ENCODE measurements around the gene LVRN. TPM values are rescaled to one million over a fixed set of nuclear protein-coding genes. Genes with fewer than 3 reads are reported as not detected.

LVRN gene
- total and polyA plus RNA-seq, 2 of the 4 experiments (the other 2 are of a cell fraction): 0.10 to 0.18 TPM

DNA sequence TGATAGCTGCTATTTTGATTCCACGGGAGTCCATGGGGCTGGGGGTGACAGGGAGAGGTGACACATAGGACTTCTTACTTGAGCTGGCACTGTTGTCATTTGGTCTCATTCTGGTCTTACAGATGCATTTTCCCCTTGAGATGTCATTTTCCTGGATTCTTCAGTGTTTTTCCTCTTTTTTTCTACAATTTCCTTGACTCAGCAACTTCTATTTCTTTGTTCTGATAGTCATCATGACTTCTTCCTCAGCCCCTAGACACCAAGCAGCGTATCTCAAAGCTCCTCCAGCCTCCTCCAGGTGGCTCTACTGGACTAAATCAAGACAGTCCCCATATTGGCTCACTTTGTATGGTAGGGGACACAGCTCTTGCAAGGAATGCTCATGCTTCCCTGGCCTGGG, 16.5 kb downstream of the LVRN start:
- peak overlapping the region; percentile 69 for H3K4ac ChIP-seq (ENCODE audit: low read depth, low read length)
- H2AK5ac ChIP-seq (ENCODE audit: low read depth, low read length): peak overlapping the region; percentile 61
- CTCF ChIA-PET: interaction anchor here (0.5 kb wide), 1 partner anchor 10 kb away, joined by 3 read pairs; no protein-coding TSS in a partner anchor
- no peak overlapping the region for H3K56ac ChIP-seq (ENCODE audit: extremely low read depth, insufficient read depth, low read length)
- no peak overlapping the region for H3K4me3 ChIP-seq (ENCODE audit: insufficient read depth, low read depth, low read length)
- no peaks in the 10 kb centered on the region for H3K27me3 ChIP-seq (ENCODE audit: control insufficient read depth, insufficient read depth, low read length)
- H2AK9ac ChIP-seq (replicated peaks; ENCODE audit: low read depth, low read length, poor library complexity): no peak overlapping the region
- H4K91ac ChIP-seq (ENCODE audit: insufficient read depth, low read depth, low read length): peak overlapping the region; percentile 21
- H2BK5ac ChIP-seq (ENCODE audit: low read depth, low read length, poor library complexity, severe bottlenecking): peak overlapping the region; percentile 5
- H3K4me2 ChIP-seq (ENCODE audit: low read depth, low read length): no peak overlapping the region
- H2BK15ac ChIP-seq (ENCODE audit: low read depth, low read length): peak overlapping the region; percentile 23; the same call in 2 of the 3 replicates
- DNase-seq: no peak
- no TSS peak for BruUV-seq (replicated peaks)
- H2BK120ac ChIP-seq (ENCODE audit: low read depth, low read length): peak overlapping the region; percentile 78
- H2AFZ ChIP-seq (replicated peaks; ENCODE audit: low read length, poor library complexity): no peak overlapping the region
- peak overlapping the region; percentile 49; the same call in 1 of the 2 replicates for H4K5ac ChIP-seq (ENCODE audit: low read depth, low read length)
- peak overlapping the region; percentile 87 for H3K18ac ChIP-seq (ENCODE audit: low read depth, low read length)
- H4K8ac ChIP-seq (ENCODE audit: low read depth in 2 of 2, low read length in 2 of 2): peak overlapping the region in 1 of 2 experiments; percentile 41; a peak in 2 of 4 replicates
- dilution Hi-C loops (cut with HindIII; ENCODE audit: low sequenced_read_pairs, unreplicated experiment): no loop called here
- peaks cover 14% of the 10 kb centered on the region; the same call in 1 of the 2 replicates for H3K9me1 ChIP-seq (ENCODE audit: insufficient read depth, low read length)
- in situ Hi-C loops (cut with MboI; ENCODE audit: low sequenced_read_pairs): no loop called here
- 0 out of 2 replicates have a peak overlapping the region, but pooled peaks have one; percentile 39 for H3K23ac ChIP-seq (ENCODE audit: low read depth, low read length)
- intact Hi-C loops (cut with micrococcal nuclease): loop anchor here (2.0 kb wide), 4 partner anchors 30 to 138 kb away; partner anchors contain the start of genes AP3S1, ARL14EPL and ATG12
- no peak for ATAC-seq (ENCODE audit: low read depth)
- no peaks in the 10 kb centered on the region for H3K36me3 ChIP-seq (ENCODE audit: control insufficient read depth, insufficient read depth, low read length)
- H3K79me1 ChIP-seq (ENCODE audit: low read depth in 1 of 2, low read length in 2 of 2): no peaks in the 10 kb centered on the region; a peak in 1 of 4 replicates
- POLR2A ChIA-PET (ENCODE audit: unreplicated experiment): no interaction called here
- peaks cover 17% of the 10 kb centered on the region for H3K4me1 ChIP-seq (ENCODE audit: control insufficient read depth, insufficient read depth, low read length)
- H2BK20ac ChIP-seq (ENCODE audit: low read depth, low read length): peak overlapping the region; percentile 83
- peak overlapping the region; percentile 73; the same call in 1 of the 2 replicates for H3K27ac ChIP-seq (ENCODE audit: insufficient read depth, low read length)
- no peak overlapping the region for H3K9ac ChIP-seq (ENCODE audit: low read depth, low read length)
- no peaks in the 10 kb centered on the region for H3K9me3 ChIP-seq (ENCODE audit: control insufficient read depth, insufficient read depth, low read length)
- peak overlapping the region; percentile 10; the same call in 1 of the 2 replicates for H3K14ac ChIP-seq (replicated peaks; ENCODE audit: low read depth, low read length)
- no CpG with 5 or more reads among the region's 2 CpGs for WGBS, 2 experiments (ENCODE audit: extremely low coverage in 2 of 2, insufficient read length in 1 of 2)
- peak; percentile 69 for TF ChIP-seq MAFK (IDR thresholded peaks at IDR 0.05; ENCODE audit: low read depth, low read length)
- no peak for TF ChIP-seq NFE2L2 (IDR thresholded peaks at IDR 0.05; ENCODE audit: low read depth, low read length)
- H4K20me1 ChIP-seq (ENCODE audit: insufficient read depth, low read length): no peaks in the 10 kb centered on the region; the same call in 1 of the 2 replicates
